ENCODE data around the gene EPN2.

The EPN2 gene

DNA sequence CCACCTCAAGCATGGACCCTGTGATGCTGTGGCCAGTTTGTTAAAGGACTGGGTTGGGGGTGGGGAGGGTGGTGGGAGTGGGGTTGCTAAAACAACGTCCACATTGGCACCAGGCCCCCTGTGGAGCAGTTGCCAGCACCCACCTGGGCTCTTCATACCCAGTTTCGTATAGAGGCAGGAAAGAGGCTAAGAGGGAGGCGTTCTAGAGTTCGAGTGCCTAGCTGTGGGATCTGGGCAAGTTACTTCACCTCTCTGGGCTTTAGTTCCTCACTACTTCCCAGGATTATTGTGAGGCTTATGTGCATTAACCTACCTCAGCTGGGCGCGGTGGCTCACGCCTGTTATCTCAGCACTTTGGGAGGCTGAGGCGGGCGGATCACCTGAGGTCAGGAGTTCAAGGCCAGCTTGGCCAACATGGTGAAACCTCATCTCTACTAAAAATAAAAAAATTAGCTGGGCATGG, 148.4 kb downstream of the EPN2 start:
- no peak overlapping the region for H2AK5ac ChIP-seq (ENCODE audit: low read length, severe bottlenecking)
- H2BK120ac ChIP-seq (ENCODE audit: low read depth, low read length), result no peak overlapping the region
- DNase-seq, result no peak
- no peak overlapping the region for H2AFZ ChIP-seq (ENCODE audit: low read depth, low read length)
- no peaks in the 10 kb centered on the region for H3K9me3 ChIP-seq (ENCODE audit: control insufficient read depth, low read length)
- H3K27ac ChIP-seq (ENCODE audit: low read length, poor library complexity, severe bottlenecking), result no peak overlapping the region
- H2BK12ac ChIP-seq (ENCODE audit: low read length in 2 of 2), result peak overlapping the region; percentile 69 to 75
- H3K4me3 ChIP-seq (ENCODE audit: insufficient read depth in 1 of 2, low read depth in 1 of 2, low read length in 2 of 2), result peak overlapping the region in 1 of 2 experiments; percentile 53
- H3K4ac ChIP-seq (ENCODE audit: low read depth in 1 of 2, low read length in 2 of 2), result peak overlapping the region; percentile 50 to 75
- peak overlapping the region in 1 of 2 experiments; percentile 35 for H3K23ac ChIP-seq (ENCODE audit: low read length in 2 of 2)
- 96% methylated on average over 9 of the region's 9 CpGs for WGBS
- H3K4me1 ChIP-seq (ENCODE audit: control insufficient read depth, insufficient read depth, low read depth, low read length), result peaks cover 37% of the 10 kb centered on the region
- H2BK15ac ChIP-seq (ENCODE audit: low read depth, poor library complexity, severe bottlenecking), result peak overlapping the region; percentile 29
- H3K14ac ChIP-seq (ENCODE audit: low read length in 2 of 2), result no peak overlapping the region
- H3K4me2 ChIP-seq (ENCODE audit: low read length, poor library complexity, severe bottlenecking), result no peak overlapping the region
- peaks cover 31% of the 10 kb centered on the region for H3K79me1 ChIP-seq (replicated peaks; ENCODE audit: low read length, poor library complexity, severe bottlenecking)
- peak overlapping the region in 1 of 2 experiments; percentile 44 for H3K18ac ChIP-seq (ENCODE audit: low read depth in 1 of 2, low read length in 2 of 2)
- peaks cover 50 to 58% of the 10 kb centered on the region in 2 experiments for H3K36me3 ChIP-seq (ENCODE audit: control insufficient read depth in 1 of 2, insufficient read depth in 2 of 2, low read depth in 1 of 2, low read length in 2 of 2)
- peak overlapping the region; percentile 56 for H3K9ac ChIP-seq (ENCODE audit: low read length)
- peak overlapping the region; percentile 77 for H4K91ac ChIP-seq (ENCODE audit: low read length)
- H3K27me3 ChIP-seq (ENCODE audit: control insufficient read depth in 1 of 2, insufficient read depth in 1 of 2, low read length in 2 of 2), result peaks cover 0 to 5% of the 10 kb centered on the region in 2 experiments
- no peak overlapping the region for H2BK5ac ChIP-seq (ENCODE audit: low read depth, low read length, poor library complexity, severe bottlenecking)
- no peak overlapping the region for H4K8ac ChIP-seq (ENCODE audit: low read length)

Small RNA genes within 50 kb of the gene (small RNA-seq; reads per million reads assigned to genes)
- gene MIR1180 (ENCODE audit: low read depth), result 278 reads per million, percentile 95 among the genes with 10 or more reads in this experiment

Data from mesenchymal stem cell (in vitro differentiated cells and primary cell).